ENCODE measurements around the gene EIF3A.
"Not testable (repeated sequence)": the region's sequence is repeated elsewhere in the genome, so short reads cannot be mapped to it uniquely, and the experiment has no call there.

The EIF3A gene, protein sequence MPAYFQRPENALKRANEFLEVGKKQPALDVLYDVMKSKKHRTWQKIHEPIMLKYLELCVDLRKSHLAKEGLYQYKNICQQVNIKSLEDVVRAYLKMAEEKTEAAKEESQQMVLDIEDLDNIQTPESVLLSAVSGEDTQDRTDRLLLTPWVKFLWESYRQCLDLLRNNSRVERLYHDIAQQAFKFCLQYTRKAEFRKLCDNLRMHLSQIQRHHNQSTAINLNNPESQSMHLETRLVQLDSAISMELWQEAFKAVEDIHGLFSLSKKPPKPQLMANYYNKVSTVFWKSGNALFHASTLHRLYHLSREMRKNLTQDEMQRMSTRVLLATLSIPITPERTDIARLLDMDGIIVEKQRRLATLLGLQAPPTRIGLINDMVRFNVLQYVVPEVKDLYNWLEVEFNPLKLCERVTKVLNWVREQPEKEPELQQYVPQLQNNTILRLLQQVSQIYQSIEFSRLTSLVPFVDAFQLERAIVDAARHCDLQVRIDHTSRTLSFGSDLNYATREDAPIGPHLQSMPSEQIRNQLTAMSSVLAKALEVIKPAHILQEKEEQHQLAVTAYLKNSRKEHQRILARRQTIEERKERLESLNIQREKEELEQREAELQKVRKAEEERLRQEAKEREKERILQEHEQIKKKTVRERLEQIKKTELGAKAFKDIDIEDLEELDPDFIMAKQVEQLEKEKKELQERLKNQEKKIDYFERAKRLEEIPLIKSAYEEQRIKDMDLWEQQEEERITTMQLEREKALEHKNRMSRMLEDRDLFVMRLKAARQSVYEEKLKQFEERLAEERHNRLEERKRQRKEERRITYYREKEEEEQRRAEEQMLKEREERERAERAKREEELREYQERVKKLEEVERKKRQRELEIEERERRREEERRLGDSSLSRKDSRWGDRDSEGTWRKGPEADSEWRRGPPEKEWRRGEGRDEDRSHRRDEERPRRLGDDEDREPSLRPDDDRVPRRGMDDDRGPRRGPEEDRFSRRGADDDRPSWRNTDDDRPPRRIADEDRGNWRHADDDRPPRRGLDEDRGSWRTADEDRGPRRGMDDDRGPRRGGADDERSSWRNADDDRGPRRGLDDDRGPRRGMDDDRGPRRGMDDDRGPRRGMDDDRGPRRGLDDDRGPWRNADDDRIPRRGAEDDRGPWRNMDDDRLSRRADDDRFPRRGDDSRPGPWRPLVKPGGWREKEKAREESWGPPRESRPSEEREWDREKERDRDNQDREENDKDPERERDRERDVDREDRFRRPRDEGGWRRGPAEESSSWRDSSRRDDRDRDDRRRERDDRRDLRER (N-terminal part only)

DNA sequence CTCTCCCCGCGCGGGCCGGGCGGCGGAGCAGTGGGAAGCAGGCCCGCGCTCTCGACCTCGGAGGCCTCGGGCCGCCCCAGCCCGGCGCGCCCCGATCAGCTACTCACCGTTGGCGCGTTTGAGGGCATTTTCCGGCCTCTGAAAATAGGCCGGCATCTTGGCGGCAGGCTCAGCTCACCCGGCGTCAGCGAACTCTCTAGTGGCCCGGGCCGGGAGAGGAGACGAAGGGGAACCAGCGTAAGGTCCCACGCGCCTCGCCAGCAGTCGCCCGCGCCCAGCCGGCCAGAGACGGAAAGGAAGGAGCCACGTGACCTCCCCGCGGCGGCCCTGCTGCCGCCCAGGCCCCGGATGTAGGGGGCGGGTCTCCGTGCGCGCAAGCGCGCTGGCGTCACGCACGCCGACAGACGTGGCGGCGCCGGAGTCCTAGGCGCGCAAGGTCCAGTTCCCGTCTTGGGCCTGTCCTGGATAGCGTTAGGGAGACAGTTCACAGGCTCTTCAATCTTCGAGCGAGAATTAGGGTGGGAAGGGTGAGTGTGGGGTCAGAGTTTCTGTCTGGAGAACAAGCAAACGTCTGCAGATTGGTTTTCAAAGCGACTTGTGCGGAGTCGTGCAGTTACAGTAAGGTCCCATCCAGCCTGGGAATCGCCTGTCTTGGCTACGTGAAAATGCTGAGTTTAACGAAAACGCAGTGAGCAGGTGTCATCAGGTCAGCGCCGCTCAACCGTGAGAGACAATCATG, at the start of gene EIF3A:
TSS of gene EIF3A (minus strand) at position 297 of the 739 bp plus-strand sequence. CDS start at position 156, 141 bp downstream.
- DNase-seq: no peak

DNA sequence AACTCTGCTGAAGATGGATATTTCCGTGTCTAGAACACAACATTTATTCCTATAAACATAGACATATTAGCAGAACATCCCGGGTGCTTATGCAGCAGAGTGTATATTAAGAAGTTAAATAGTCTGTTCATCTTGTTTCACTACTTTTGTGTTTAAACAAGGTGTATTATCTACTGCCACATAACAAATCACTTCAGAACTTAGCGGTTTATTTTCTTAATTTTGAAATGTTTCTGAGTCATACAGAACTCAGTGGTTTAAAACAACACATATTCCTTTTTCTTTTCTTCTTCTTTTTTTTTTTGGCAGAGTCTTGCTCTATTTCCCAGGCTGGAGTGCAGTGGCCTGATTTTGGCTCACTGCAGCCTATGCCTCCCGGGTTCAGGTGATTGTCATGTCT, 49.1 kb upstream of the EIF3A start:
- DNase-seq: no peak

DNA sequence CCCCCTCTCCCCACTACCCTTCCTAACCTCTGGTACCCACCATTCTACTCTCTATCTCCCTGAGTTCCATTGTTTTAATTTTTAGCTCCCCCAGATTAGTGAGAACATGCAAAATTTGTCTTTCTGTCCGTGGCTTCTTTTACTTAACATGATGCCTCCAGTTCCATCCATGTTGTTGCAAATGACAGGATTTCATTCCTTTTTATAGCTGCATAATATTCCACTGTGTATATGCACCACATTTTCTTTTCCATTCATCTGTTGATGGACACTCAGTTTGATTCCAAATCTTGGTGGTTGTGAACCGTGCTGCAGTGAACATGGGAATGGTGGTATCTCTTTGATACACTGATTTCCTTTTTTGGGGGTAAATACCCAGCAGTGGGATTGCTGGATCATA, 45.3 kb upstream of the EIF3A start:
- DNase-seq: no peak

DNA sequence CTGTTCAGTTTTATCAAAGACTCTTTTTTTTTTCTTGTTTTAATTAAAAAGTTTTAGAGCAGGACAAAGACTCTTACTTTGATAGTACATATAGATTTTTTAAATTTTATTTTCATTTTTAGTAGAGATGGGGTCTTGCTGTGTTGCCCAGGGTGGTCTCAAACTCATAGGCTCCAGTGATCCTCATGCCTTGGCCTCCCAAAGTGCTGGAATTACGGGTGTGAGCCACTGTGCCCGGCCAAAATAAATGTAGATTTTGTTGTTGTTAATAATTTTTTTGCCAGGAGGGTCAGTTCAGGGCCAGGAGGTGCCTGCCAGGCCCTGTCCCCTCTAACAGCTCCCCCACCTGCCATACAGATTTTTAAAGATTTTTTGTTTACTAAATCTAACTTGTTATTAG, 40.3 kb upstream of the EIF3A start:
- no peak for DNase-seq

DNA sequence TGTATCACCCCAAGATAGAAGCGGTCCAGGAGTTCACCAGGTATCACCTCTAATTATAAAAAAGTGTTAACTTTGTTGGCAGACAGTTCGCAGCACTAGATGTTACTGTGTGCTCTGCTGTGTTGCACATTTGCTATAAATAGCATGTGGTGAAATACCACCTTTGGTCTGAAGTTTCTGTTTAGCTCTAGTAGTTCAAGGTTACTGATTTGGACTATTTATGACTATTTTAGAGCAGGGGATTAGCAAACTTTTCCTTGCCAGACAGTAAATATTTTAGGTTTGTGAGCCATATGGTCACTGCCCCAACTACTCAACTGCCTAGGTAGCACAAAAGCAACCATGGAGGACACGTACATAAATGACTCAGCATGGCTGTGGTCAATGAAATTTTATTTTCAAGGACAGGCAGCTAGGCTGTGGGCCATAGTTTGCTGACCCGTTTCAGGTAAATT, 39.8 kb upstream of the EIF3A start:
- no peak for DNase-seq

DNA sequence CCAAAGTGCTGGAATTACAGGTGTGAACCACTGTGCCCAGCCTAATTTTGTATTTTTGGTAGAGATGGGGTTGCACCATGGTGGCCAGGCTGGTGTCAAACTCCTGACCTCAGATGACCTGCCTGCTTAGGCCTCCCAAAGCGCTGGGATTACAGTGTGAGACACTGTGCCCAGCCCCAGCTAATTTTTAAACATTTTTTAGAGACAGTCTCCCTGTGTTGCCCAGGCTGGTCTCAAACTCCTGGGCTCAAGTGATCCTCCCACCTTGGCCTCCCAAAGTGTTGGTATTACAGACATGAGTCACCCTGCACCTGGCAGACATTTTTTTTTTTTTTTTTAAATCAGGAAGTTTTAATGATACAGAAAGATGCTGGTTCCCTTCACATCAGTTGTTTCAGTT, 38.8 kb upstream of the EIF3A start:
- DNase-seq: no peak

DNA sequence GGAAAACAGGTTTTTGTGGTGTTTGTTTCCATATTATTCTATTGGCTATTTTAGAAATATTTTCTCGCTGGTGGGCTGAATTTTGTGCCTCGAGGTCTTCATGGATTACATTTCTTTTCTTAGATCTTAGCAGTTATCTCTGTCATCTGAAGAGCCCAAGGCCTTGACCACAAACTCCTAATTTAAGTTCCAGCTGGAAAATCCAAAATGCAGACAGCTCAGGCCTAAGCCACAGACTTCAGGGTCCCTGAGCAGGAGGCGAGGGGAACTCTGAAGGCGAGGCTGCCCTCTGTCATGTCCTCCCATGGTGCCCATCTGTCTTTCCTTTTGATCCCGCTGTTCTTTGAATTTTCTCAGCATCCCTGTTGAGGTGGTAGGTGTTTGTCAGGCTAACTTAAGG, 37.6 kb upstream of the EIF3A start:
- DNase-seq: no peak

DNA sequence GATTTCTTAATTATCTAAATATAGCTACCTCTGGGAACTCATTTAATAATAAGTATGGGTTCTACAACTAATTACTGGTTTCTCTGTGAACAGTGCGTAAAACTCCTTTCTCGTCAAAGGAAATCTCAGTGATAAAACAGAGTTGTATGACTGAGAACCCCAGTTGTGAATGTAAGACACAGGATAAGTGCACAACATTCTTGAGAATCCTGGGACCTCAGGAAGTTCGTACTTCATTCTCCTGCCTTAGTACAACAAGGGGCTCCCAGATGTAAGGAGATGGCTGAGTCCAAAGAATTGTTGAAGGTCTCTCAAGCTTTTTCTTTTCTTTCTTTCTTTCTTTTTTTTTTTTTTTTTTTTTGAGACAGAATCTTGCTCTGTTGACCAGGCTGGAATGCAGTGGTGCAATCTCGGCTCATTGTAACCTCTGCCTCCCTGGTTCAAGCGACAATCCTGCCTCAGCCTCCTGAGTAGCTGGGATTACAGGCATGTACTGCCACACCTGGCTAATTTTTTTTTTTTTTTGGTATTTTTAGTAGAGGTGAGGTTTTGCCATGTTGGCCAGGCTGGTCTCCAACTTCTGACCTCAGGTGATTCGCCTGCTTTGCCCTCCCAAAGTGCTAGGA, 35.8 kb upstream of the EIF3A start:
- DNase-seq: no peak

DNA sequence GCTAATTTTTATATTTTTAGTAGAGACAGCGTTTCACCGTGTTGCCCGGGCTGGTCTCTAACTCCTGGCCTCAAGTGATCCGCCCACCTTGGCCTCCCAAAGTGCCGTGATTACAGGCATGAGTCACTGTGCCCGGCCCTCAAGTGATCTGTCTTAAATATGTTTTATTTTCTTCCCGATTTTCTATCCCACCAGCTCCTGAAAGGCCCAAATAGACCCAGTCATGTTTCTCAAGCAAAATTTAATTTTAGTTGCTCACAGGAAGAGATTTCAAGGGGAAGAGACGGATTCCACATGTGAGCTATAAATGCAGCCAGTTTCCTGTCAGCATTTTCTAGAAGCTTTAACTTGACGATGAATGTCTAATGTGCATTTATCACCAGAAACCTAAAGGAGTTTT, 35.3 kb upstream of the EIF3A start:
- no peak for DNase-seq

DNA sequence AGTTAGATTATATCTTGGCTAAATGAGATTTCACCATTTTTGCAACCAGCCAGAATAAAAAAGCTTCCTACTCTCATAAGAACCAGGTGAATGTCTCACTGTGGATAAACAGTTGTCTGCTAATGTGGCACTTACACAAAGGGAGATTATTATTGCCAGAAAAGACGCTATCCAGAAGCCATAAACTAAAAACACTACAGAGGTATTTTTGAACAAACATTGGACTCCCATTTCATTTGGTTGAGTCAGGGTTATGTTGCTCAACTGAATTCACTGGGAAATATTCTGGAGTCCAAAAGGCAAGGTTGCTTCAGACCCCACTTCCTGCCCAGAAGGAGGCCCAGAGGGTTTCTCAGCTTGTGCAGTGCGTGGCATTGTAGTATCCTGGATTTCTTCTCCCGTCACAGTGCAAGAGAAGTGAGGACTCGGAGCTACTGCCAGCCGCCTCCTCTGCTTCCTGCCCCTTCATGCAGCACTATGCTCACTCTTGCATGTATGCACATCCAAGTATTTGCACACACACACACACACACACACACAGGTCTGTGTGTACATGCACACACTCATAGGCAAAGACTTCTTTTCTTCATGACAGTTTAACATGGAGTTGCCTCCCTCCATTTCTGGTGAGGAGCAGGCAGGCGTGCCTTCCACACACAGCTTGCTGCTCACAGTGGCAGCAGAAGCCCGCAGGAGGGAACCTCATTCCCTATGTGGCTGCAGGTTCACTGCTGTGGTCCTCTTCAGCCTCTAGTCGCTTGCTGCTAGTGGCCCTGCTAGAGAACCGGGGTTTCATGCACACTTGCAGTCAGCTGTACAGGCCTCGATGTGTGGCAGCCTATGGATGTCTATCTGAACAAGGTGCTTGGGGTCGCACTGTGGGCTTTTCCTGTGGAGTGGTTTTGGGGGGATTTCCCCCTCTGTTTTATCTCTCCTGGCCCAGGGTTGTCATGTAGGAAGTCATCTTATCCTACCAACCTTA, 33.4 kb upstream of the EIF3A start:
- DNase-seq: no peak

DNA sequence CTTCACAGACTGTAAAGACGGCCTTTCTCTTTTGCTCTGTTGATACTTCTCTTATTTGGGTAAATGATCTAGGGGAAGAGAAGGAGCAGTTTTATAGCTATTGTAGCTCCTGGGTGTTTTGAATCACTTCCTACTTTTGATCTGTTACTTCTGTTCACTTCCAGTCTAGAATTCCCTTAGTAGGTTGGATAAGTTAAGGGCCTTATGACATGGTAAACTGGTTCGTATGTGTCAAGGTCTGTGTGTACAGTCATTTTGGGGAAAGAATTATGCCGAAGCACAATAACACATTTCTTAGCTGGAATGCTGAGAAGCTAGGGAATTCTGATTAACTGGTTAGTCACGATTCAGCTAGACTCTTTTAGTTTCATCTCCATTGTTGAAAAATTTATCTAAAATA, 31.4 kb upstream of the EIF3A start:
- no peak for DNase-seq

DNA sequence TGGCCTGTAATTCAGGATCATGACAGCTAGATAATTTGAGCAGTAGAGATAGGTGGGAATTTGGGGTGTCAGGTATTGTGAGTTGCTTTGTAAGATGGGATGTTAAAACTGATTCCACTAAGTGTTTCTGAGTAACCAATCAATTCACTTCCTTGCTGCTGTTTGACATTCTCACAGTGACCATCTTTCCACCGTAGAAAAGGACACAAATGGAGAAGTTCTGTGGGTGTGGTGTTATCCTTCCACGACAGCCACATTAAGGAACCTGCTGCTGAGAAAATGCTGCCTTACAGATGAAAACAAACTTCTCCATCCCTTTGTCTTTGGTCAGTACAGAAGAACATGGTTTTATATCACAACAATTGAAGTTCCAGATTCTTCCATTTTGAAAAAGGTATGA, 27.2 kb upstream of the EIF3A start:
- DNase-seq: not testable (repeated sequence)

DNA sequence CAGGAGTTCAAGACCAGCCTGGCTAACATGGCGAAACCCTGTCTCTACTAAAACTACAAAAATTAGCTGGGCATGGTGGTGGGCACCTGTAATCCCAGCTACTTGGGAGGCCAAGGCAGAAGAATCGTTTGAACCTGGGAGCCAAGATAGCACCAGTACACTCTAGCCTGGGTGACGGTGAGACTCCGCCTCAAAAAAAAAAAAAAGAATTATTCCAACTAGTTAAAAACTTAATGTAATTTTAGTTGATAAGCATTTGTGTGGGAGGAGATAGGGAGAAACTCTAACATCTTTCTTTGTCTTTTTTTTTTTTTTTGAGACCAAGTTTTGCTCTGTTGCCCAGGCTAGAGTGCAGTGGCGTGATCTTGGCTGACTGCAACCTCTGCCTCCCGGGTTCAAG, 26.5 kb upstream of the EIF3A start:
- not testable (repeated sequence) for DNase-seq

DNA sequence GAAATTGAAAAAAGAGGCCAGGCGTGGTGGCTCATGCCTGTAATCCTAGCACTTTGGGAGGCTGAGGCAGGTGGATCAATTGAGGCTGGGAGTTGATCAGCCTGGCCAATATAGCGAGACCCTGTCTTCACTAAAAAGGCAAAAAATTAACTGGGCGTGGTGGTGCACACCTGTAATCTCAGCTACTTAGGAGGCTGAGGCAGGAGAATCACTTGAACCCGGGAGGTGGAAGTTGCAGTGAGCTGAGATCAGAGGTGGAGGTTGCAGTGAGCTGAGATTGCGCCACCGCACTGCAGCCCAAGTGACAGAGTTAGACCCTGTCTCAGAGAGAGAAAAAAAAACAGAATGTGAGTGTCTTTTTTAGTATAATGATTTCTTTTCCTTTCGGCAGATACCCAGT, 25.3 kb upstream of the EIF3A start:
- not testable (repeated sequence) for DNase-seq

DNA sequence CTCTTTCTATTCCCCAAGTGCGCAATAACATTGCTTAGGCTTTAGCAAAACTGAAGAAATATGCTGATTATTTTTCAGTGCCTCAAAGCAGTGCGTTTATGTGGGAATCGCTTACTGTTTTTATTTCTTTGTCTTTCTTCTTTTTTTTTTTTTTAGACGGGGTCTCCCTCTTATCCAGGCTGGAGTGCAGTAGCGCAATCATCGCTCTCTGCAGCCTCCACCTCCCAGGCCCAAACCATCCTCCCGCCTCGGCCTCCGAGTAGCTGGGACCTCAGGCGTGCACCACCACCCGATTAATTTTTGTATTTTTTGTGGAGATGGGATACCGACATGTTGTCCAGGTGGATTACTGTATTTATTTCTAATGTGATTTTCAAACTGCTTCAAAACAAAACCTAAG, 24.5 kb upstream of the EIF3A start:
- no peak for DNase-seq

DNA sequence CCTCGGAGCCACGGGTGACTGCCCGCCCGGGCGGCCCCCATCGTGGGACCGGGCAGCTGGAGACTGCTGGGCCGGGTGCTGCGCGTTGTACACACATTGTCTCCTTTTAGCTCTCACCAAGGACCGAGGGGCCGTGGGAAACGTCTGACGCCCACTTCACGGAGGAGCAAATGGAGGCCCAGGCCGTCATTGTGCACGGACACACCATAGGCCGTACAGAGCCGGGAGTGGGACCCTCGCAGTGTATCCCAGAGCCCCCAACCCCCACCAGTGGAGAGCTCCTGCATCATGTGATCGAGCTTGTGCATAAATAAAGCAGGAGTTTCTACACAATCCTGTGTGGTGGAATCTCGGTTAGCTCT, 24.0 kb upstream of the EIF3A start:
- DNase-seq: no peak

DNA sequence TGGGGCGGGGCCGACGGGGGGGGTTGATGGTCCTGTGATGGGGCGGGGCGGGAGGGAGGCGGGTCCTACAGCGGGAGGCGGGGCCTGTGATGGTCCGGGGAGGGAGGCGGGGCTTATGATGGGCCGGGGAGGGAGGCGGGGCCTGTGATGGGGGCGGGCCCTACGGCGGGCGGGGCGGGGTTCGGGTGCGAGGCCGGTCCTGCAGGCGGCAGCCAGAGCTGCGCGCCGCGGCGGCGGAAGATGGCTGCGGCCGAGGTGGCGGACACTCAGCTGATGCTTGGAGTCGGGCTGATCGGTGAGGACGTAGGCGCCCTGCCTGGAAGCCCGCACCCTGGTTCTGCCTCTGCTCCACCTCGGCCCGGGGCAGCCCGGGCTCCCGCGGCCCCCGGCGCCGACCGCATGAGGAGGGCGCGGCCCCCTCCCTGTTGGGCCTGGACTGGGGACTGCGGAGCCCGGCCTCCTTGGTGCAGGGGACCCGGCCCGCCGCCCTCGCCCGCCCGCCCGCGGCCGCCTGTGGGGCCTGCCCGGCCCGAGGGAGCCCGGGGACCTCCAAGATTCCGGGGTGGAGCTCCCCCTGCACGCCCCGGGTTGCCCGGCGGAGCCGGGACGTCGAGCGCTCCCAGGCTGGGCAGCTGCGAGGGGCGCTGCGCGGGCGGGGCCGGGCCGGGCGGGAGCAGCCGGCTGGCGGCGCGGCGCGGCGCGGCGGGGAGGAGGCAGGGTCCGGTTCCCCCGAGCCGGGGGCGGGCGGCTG, 23.5 kb upstream of the EIF3A start, which contains the start of gene DENND10:
TSS of gene DENND10 (plus strand) at position 211 of the 751 bp plus-strand sequence. CDS start at position 241, 30 bp downstream.
- DNase-seq: no peak

DNA sequence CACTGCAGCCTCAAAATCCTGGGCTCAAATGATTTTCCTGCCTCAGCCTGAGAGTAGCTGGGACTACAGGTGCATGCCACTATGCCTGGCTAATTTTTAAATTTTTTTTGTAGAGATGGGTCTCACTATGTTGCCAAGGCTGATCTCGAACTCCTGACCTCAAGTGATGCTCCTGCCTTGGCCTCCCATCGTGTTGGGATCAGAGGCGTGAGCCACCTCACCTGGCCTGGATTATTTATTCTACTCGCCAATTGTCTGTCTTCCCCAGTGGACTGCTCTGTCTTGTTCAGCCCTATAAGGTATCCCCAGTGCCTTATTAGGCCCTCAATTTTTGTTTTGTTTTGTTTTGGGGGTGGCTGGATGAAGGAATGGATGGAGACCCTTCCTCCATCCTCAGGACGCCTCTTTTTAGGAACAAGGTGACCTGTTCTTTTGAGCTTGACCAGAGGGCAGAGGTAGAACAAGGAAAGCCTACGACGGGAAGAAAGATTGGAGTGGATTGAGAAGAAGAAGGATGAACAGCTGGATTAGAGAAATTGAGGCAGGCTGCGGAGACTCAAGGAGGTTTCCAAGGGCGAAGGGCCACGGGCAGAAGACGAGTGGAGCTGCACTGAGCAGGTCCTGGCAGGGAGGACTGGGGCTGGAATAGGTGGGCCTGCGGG, 22.8 kb upstream of the EIF3A start:
- DNase-seq: no peak
